HG03521 (cell line): ENCODE data around the gene MFAP2.

Experiments
- ATAC-seq: cut with Tn5 transposase; IDR thresholded peaks from one replicate; pipeline ENCODE4 v1.9.1; 2021; ENCODE audit warnings: mild to moderate bottlenecking, moderate library complexity; ENCODE audit not compliant: unreplicated experiment

The MFAP2 gene

GRCh38 chr1:16981269-16981849 lies 939 bp upstream of the MFAP2 start:
- ATAC-seq, result no peak

- ATAC-seq, result no peak
Measured at GRCh38 chr1:16979475-16980327, 719 bp downstream of the MFAP2 start.

- ATAC-seq, result no peak
Measured at GRCh38 chr1:16978567-16979474, 1.6 kb downstream of the MFAP2 start.

- no peak for ATAC-seq
Measured at GRCh38 chr1:16978139-16978538, 2.3 kb downstream of the MFAP2 start.

GRCh38 chr1:16977377-16977776 lies 3.0 kb downstream of the MFAP2 start:
- no peak for ATAC-seq

- ATAC-seq, result no peak
Measured at GRCh38 chr1:16976966-16977365, 3.5 kb downstream of the MFAP2 start.

DNA sequence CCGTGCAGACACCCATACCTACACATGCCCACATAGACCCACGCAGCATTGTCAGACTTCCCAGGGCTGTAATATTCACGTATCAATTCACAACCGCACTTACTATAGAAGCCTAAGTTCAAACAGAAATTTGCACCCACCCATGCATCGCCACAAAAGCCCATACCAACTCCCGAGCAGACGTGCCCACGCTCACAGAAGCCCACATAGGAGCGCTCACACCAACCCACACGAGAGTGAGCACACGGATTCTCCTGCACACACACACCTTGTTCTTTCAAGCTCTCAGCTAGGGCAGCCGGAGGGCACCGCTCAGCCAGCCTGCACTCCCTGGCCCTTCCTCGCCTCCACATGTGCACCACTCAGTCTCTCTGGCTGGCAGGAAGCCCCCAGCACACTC lies 4.6 kb downstream of the MFAP2 start:
- ATAC-seq, result no peak

DNA sequence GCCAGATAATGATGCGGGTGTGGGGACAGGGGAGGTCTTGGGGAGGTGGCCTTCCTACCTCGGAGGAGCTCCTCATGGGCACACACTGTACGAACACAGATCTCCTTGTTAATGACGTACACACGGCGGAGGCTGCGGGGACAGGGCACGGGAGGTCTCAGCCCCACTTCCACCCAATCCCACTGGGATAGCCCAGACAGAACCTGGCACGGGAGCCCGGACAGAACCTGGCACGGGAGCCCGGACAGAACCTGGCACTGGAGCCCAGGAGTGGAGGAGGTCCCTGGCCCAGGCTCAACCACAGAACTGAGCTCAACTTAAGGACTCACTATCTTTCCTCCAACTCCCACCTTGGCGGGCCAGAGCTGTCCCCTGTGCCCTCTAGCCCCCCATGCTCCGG lies 5.2 kb downstream of the MFAP2 start:
- no peak for ATAC-seq

GRCh38 chr1:16973215-16973614 lies 7.2 kb downstream of the MFAP2 start:
- ATAC-seq, result no peak

- no peak for ATAC-seq
Measured at GRCh38 chr1:16972189-16972895, 8.1 kb downstream of the MFAP2 start.

DNA sequence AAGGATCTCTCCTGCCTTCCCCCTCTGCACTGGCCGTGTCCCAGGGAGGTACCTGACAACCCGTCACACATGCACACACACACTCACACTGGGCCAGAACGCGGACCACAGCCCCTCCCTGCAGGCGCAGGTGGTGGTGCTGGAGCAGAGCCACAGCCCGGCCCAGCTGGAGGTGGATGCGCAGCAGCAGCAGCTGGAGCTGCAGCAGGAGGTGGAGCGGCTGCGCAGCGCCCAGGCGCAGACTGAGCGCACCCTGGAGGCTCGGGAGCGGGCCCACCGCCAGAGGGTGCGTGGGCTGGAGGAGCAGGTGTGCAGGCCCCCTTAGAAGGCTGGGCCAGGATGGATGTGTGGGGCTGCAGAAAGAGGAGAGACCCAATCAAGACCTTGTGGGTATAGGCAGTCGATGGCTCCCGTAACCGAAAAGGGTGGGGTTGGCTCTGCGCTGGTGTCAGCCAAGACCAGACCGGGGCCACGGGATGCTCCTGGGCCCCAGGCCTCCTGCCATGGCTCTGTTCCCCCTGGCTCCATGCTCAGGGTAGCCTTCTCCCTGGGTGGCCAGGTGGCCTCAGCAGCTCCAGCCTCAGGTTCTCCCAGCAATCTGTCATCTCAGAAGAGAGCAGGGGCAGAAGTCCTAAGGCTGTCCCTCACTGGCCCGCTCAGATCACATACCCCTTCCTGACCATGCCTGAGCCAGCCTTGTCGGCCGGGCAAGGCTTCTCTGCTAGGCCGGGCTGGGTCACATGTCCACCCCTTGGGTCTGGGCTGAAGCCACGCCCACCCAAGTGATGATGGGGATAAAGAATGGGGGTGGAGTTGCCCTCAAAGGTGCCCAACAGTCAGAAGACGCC lies 8.9 kb downstream of the MFAP2 start:
- ATAC-seq, result no peak

GRCh38 chr1:16970132-16970910 lies 10.1 kb downstream of the MFAP2 start:
- no peak for ATAC-seq

DNA sequence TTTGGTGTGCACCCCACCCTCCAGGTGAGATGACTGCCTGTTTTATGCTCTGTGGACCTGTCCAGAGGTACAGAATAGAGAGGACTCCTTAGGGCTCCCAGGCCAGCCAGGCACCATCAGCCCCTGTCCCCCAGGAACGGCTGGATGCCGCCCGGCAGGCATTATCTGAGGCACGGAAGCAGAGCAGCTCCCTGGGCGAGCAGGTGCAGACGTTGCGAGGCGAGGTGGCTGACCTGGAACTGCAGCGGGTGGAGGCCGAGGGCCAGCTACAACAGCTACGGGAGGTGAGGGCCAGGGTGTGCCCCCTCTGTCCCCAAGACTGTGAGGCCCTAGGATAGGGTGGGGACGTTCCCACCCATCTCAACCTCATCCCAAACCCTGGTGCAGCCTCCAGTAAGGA lies 10.8 kb downstream of the MFAP2 start:
- ATAC-seq, result no peak

- ATAC-seq, result no peak
Measured at GRCh38 chr1:16969057-16969611, 11.3 kb downstream of the MFAP2 start.

GRCh38 chr1:16968372-16968771 lies 12.0 kb downstream of the MFAP2 start:
- no peak for ATAC-seq

DNA sequence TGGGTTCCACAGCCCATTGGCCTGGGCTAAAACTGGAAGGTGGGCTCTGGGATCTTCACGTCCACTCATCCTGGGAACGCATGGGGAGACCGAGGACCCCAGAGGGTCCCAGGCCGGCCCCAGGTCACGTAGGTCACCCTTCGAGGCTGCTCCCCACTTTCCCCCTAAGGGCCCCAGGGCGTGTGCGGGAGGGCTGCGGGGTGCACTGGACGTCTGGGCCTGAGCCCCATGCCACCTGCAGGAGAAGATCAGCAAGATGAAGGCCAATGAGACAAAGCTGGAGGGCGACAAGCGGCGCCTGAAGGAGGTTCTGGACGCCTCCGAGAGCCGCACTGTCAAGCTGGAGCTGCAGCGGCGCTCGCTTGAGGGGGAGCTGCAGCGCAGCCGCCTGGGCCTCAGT lies 12.5 kb downstream of the MFAP2 start:
- no peak for ATAC-seq

GRCh38 chr1:16967095-16967575 lies 13.3 kb downstream of the MFAP2 start:
- ATAC-seq, result no peak

GRCh38 chr1:16966282-16966681 lies 14.1 kb downstream of the MFAP2 start:
- ATAC-seq, result no peak
